PC-9 (cell line): ENCODE results near the gene JCHAIN.

Experiments used
- CTCF ChIP-seq: fragments of 200-600 bp; sonication (generic); conservative IDR thresholded peaks from 2 replicates; pipeline ENCODE4 v1.6.1; 2017; ENCODE audit warnings: mixed run types, antibody characterized with exemption, mild to moderate bottlenecking, moderate library complexity
- EZH2 ChIP-seq: fragments of 200-600 bp; sonication (generic); IDR thresholded peaks from 2 replicates; pipeline ENCODE4 v1.8.0; 2017; ENCODE audit warnings: antibody characterized with exemption, low read depth

GRCh38 chr4:70676554-70677090 lies 10.3 kb upstream of the JCHAIN start:
- TF ChIP-seq CTCF (no peak), EZH2 (no peak)
